Panc1 (cell line): ENCODE measurements around the gene PROZ. TPM values are rescaled to one million over a fixed set of nuclear protein-coding genes. Genes with fewer than 3 reads are reported as not detected.
A peak's percentile ranks its signal among the peaks of the same experiment; 100 is the strongest.

Experiments used
- ATAC-seq: fragments of 200-7000 bp; cut with Tn5 transposase; 2 replicates; pipeline ENCODE4 v1.9.1; 2020; ENCODE audit warnings: mild to moderate bottlenecking, moderate library complexity
- BruUV-seq: library from RNA; stranded (reverse); fragments of 400-500 nt; replicated peaks from 2 replicates; lab custom pipeline; 2021; lab: Mats Ljungman, UMichigan
- CTCF ChIA-PET: fragments of 300-600 bp; sonication (Branson Sonifier 250); formaldehyde crosslinking; loops from one replicate; lab custom pipeline; 2022; ENCODE audit warnings: antibody characterized with exemption; lab: Charles Lee
- POLR2A ChIA-PET: fragments of 300-600 bp; sonication (Branson Sonifier 250); formaldehyde crosslinking; loops from one replicate; lab custom pipeline; 2022; ENCODE audit warnings: antibody characterized with exemption; lab: Charles Lee
- DNase-seq: peaks from one replicate; pipeline ENCODE4 v3.0.0-alpha.2; 2010; ENCODE audit warnings: low read depth, low spot score
- H3K27ac ChIP-seq: 2 replicates; pipeline ENCODE4 v1.5.1; 2011; ENCODE audit warnings: mild to moderate bottlenecking, low read length, inconsistent platforms
- H3K27me3 ChIP-seq: fragments of 200-500 bp; sonication (Bioruptor generic); 2 replicates; pipeline ENCODE4 v1.6.0; 2014; ENCODE audit warnings: low read length, inconsistent platforms; ENCODE audit not compliant: control insufficient read depth, insufficient read depth
- H3K36me3 ChIP-seq: fragments of 200-500 bp; sonication (Bioruptor generic); 2 replicates; pipeline ENCODE4 v1.5.1; 2014; ENCODE audit warnings: inconsistent platforms, mild to moderate bottlenecking, low read length, moderate library complexity; ENCODE audit not compliant: control insufficient read depth, insufficient read depth
- H3K4me1 ChIP-seq: 2 replicates; pipeline ENCODE4 v1.5.1; 2011; ENCODE audit warnings: inconsistent platforms, mild to moderate bottlenecking, low read length, moderate library complexity; ENCODE audit not compliant: control insufficient read depth, insufficient read depth
- H3K4me3 ChIP-seq, 2 experiments: 2 replicates each; pipeline ENCODE4 v1.5.1; 2011 to 2012; ENCODE audit warnings: low read depth in 2 of 2, low read length in 2 of 2, mild to moderate bottlenecking in 2 of 2, inconsistent platforms in 1 of 2, moderate library complexity in 1 of 2
- H3K9me3 ChIP-seq: fragments of 200-500 bp; sonication (Bioruptor generic); 2 replicates; pipeline ENCODE4 v1.5.1; 2014; ENCODE audit warnings: low read depth, mild to moderate bottlenecking, inconsistent platforms, low read length, moderate library complexity; ENCODE audit not compliant: control insufficient read depth, insufficient read depth
- POLR2AphosphoS5 ChIP-seq: IDR thresholded peaks from 2 replicates; pipeline ENCODE4 v1.6.1; 2012; ENCODE audit warnings: mild to moderate bottlenecking, low read depth, low read length, moderate library complexity
- REST ChIP-seq, 2 experiments: IDR thresholded peaks; 2 replicates each; pipeline ENCODE4 v1.6.1; 2011 to 2012; ENCODE audit warnings: low read depth in 2 of 2, control low read depth in 1 of 2, low read length in 1 of 2, mild to moderate bottlenecking in 1 of 2, moderate library complexity in 1 of 2; ENCODE audit not compliant: insufficient read depth in 1 of 2
- SIN3A ChIP-seq: IDR thresholded peaks from 2 replicates; pipeline ENCODE4 v1.6.1; 2012; ENCODE audit warnings: low read depth, mild to moderate bottlenecking, low read length, moderate library complexity, borderline replicate concordance; ENCODE audit not compliant: insufficient read depth
- TCF7L2 ChIP-seq: IDR thresholded peaks from 2 replicates; pipeline ENCODE4 v1.6.1; 2011; ENCODE audit warnings: mild to moderate bottlenecking, low read depth, low read length, inconsistent platforms
- in situ Hi-C: cut with HindIII; loops from 2 replicates; pipeline ENCODE4 v1.10.0; 2016; ENCODE audit warnings: low sequenced_read_pairs, low pct_unique_long_range_greater_than_20kb
- intact Hi-C: fragments of 100-400 bp; cut with micrococcal nuclease; formaldehyde crosslinking; loops from one replicate; pipeline ENCODE4 v1.10.0; 2022; ENCODE audit not compliant: unreplicated experiment
- total RNA-seq: library from RNA; stranded (reverse); gene quantifications from one replicate; pipeline ENCODE4 v1.2.1, GENCODE V29; 2021; ENCODE audit not compliant: unreplicated experiment
- TF ChIP-seq, protein P1 (sequence below): fragments of 450-650 bp; IDR thresholded peaks from 2 replicates; pipeline ENCODE4 v1.5.1; 2017; ENCODE audit warnings: mild to moderate bottlenecking

Gene PROZ
- total RNA-seq, 1 experiment from 2014 or later, result not detected

- TF ChIP-seq POLR2AphosphoS5, result no peak
- no peak for TF ChIP-seq SIN3A
- no peak for TF ChIP-seq REST (IDR thresholded peaks at IDR 0.05; ENCODE audit: insufficient read depth in 1 of 2, low read depth in 2 of 2, low read length in 1 of 2)
- no peak for TF ChIP-seq TCF7L2
- TF ChIP-seq, protein P1, sequence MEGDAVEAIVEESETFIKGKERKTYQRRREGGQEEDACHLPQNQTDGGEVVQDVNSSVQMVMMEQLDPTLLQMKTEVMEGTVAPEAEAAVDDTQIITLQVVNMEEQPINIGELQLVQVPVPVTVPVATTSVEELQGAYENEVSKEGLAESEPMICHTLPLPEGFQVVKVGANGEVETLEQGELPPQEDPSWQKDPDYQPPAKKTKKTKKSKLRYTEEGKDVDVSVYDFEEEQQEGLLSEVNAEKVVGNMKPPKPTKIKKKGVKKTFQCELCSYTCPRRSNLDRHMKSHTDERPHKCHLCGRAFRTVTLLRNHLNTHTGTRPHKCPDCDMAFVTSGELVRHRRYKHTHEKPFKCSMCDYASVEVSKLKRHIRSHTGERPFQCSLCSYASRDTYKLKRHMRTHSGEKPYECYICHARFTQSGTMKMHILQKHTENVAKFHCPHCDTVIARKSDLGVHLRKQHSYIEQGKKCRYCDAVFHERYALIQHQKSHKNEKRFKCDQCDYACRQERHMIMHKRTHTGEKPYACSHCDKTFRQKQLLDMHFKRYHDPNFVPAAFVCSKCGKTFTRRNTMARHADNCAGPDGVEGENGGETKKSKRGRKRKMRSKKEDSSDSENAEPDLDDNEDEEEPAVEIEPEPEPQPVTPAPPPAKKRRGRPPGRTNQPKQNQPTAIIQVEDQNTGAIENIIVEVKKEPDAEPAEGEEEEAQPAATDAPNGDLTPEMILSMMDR, result no peak
- POLR2A ChIA-PET, result interaction anchor here (0.5 kb wide), 1 partner anchor 1681 kb away, joined by 3 read pairs; no protein-coding TSS in a partner anchor
- in situ Hi-C loops, result no loop called here
- Histone ChIP-seq H3K27ac (peak overlapping the region; percentile 84; the same call in 1 of the 2 replicates), H3K4me3 (peak overlapping the region; percentile 77 to 82), H3K4me1 (peaks cover 20% of the 10 kb centered on the region), H3K27me3 (no peaks in the 10 kb centered on the region), H3K9me3 (no peaks in the 10 kb centered on the region), H3K36me3 (peaks cover 4% of the 10 kb centered on the region)
- intact Hi-C loops, result no loop called here
- BruUV-seq, result TSS peak; percentile 86
- ATAC-seq (no peak), DNase-seq (no peak)
- CTCF ChIA-PET, result no interaction called here
These were observed 52.4 kb downstream of the PROZ start for GRCh38 chr13:113210833-113211232.

- Histone ChIP-seq H3K27ac (no peak overlapping the region), H3K36me3 (peaks cover 4% of the 10 kb centered on the region), H3K27me3 (no peaks in the 10 kb centered on the region), H3K9me3 (no peaks in the 10 kb centered on the region), H3K4me3 (no peak overlapping the region), H3K4me1 (peaks cover 22% of the 10 kb centered on the region)
- DNase-seq (no peak), ATAC-seq (no peak)
- in situ Hi-C loops (no loop called here), intact Hi-C loops (no loop called here)
- ChIA-PET POLR2A (no interaction called here), CTCF (no interaction called here)
- no TSS peak for BruUV-seq
- TF ChIP-seq, protein P1, result peak; percentile 10; the same call in 1 of the 2 replicates
- TF ChIP-seq POLR2AphosphoS5, result no peak
These were observed 53.3 kb downstream of the PROZ start for GRCh38 chr13:113211774-113212173.
